ENCODE data around the gene S100A6. TPM values are rescaled to one million over a fixed set of nuclear protein-coding genes. Genes with fewer than 3 reads are reported as not detected.

S100A6 gene
- total and polyA plus RNA-seq, 4 donors = 5.7 to 124 (median 28.7) TPM

- Histone ChIP-seq H3K4me3 (ENCODE audit: low read depth in 1 of 3, low read length in 3 of 3) (no peak overlapping the region), H3K4me1 (ENCODE audit: control insufficient read depth in 4 of 4, insufficient read depth in 4 of 4, low read length in 3 of 4) (no peaks in the 10 kb centered on the region), H3K9me3 (ENCODE audit: control insufficient read depth in 4 of 4, low read length in 3 of 4) (no peaks in the 10 kb centered on the region), H3K9ac (ENCODE audit: low read depth in 1 of 2, low read length in 2 of 2) (no peak overlapping the region), H3K27me3 (ENCODE audit: control insufficient read depth in 4 of 4, insufficient read depth in 4 of 4, low read length in 3 of 4) (no peaks in the 10 kb centered on the region), H3K27ac (ENCODE audit: low read depth in 1 of 2, low read length in 2 of 2) (no peak overlapping the region), H3K36me3 (ENCODE audit: control insufficient read depth in 4 of 4, insufficient read depth in 3 of 4, low read depth in 1 of 4, low read length in 3 of 4) (no peaks in the 10 kb centered on the region)
- WGBS = 93% methylated on average over 8 of the region's 8 CpGs
- no peak for DNase-seq (ENCODE audit: low spot score)
- TF ChIP-seq HNF4A (conservative IDR thresholded peaks at IDR 0.05) (no peak), ZBTB33 (IDR thresholded peaks at IDR 0.05) (no peak), SP1 (IDR thresholded peaks at IDR 0.05) (no peak), NR2F2 (IDR thresholded peaks at IDR 0.05) (no peak), JUND (IDR thresholded peaks at IDR 0.05) (no peak), HNF4G (IDR thresholded peaks at IDR 0.05) (no peak), FOXA1 (IDR thresholded peaks at IDR 0.05) (no peak), TAF1 (conservative IDR thresholded peaks at IDR 0.05) (no peak), RAD21 (IDR thresholded peaks at IDR 0.05) (no peak), EGR1 (IDR thresholded peaks at IDR 0.05; ENCODE audit: low read depth in 2 of 2) (no peak), GABPA (IDR thresholded peaks at IDR 0.05 in 1 of 2, conservative IDR thresholded peaks at IDR 0.05 in 1 of 2) (no peak), YY1 (IDR thresholded peaks at IDR 0.05) (no peak), REST (IDR thresholded peaks at IDR 0.05) (no peak)
- TF ChIP-seq, protein P1, sequence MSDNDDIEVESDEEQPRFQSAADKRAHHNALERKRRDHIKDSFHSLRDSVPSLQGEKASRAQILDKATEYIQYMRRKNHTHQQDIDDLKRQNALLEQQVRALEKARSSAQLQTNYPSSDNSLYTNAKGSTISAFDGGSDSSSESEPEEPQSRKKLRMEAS (IDR thresholded peaks at IDR 0.05) = no peak
- TF ChIP-seq, protein P2, sequence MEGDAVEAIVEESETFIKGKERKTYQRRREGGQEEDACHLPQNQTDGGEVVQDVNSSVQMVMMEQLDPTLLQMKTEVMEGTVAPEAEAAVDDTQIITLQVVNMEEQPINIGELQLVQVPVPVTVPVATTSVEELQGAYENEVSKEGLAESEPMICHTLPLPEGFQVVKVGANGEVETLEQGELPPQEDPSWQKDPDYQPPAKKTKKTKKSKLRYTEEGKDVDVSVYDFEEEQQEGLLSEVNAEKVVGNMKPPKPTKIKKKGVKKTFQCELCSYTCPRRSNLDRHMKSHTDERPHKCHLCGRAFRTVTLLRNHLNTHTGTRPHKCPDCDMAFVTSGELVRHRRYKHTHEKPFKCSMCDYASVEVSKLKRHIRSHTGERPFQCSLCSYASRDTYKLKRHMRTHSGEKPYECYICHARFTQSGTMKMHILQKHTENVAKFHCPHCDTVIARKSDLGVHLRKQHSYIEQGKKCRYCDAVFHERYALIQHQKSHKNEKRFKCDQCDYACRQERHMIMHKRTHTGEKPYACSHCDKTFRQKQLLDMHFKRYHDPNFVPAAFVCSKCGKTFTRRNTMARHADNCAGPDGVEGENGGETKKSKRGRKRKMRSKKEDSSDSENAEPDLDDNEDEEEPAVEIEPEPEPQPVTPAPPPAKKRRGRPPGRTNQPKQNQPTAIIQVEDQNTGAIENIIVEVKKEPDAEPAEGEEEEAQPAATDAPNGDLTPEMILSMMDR (IDR thresholded peaks at IDR 0.05; ENCODE audit: low read depth, low read length, missing input control) = no peak
- TF ChIP-seq, protein P3, sequence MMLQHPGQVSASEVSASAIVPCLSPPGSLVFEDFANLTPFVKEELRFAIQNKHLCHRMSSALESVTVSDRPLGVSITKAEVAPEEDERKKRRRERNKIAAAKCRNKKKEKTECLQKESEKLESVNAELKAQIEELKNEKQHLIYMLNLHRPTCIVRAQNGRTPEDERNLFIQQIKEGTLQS (IDR thresholded peaks at IDR 0.05) = no peak
These were observed 16.5 kb upstream of the S100A6 start for GRCh38 chr1:153552335-153552734.

Measured in liver (tissue), 9 donors.